GM12892 (cell line): ENCODE results near the gene DOCK4.

Source experiments
- POLR2A ChIP-seq: IDR thresholded peaks from 2 replicates; pipeline ENCODE4 v1.6.1; 2011; ENCODE audit warnings: low read depth, low read length, control low read depth
- TAF1 ChIP-seq: IDR thresholded peaks from 2 replicates; pipeline ENCODE4 v1.6.1; 2011; ENCODE audit warnings: low read depth, mild to moderate bottlenecking, control low read depth, low read length, borderline replicate concordance

- TF ChIP-seq POLR2A (no peak), TAF1 (no peak)
These were observed 508.4 kb downstream of the DOCK4 start for GRCh38 chr7:111697771-111698170.
